ENCODE results near the gene SPHKAP.
"Not testable (repeated sequence)": the region's sequence is repeated elsewhere in the genome, so short reads cannot be mapped to it uniquely, and the experiment has no call there.

The SPHKAP gene

DNA sequence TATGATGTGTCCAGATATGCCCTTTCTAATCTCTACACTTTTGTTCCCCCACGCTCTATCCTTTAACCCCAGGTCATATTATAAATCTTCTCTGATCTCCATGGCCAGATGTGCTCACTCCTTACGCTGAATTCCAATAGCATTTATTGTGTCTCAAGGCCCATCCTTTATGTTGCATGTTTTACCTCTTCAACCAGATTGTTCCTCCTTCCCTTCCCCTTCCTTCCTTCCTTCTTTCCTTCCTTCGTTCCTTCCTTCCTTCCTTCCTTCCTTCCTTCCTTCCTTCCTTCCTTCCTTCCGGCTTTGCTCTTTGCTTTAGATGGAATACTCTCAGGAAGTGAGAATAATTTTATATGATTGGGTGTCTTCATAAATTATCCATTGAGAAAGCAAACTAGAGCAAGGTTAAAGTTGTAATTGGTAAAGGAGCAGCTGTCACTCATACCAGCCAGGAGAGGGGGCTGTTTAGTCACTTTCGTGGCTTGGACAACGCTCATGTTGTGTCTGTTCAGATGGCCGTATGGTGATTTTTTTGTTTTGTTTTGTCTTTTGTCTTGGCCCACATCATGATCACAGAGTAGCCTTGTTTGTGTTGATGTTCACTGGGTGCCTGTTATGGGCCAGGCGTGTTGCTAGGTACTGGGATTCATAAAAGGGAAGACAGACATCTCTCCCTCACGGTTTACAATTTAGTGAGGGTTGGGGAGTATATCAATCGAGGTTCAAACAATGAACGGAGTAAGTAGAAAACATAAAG lies 242.0 kb downstream of the SPHKAP start:
- H3K4me3 ChIP-seq (ENCODE audit: low read length) = no peak overlapping the region
- peak; percentile 60 for DNase-seq (ENCODE audit: low read depth)
- TF ChIP-seq, protein P1, sequence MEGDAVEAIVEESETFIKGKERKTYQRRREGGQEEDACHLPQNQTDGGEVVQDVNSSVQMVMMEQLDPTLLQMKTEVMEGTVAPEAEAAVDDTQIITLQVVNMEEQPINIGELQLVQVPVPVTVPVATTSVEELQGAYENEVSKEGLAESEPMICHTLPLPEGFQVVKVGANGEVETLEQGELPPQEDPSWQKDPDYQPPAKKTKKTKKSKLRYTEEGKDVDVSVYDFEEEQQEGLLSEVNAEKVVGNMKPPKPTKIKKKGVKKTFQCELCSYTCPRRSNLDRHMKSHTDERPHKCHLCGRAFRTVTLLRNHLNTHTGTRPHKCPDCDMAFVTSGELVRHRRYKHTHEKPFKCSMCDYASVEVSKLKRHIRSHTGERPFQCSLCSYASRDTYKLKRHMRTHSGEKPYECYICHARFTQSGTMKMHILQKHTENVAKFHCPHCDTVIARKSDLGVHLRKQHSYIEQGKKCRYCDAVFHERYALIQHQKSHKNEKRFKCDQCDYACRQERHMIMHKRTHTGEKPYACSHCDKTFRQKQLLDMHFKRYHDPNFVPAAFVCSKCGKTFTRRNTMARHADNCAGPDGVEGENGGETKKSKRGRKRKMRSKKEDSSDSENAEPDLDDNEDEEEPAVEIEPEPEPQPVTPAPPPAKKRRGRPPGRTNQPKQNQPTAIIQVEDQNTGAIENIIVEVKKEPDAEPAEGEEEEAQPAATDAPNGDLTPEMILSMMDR (IDR thresholded peaks at IDR 0.05; ENCODE audit: insufficient read depth, low read depth, low read length, missing control alignments) = peak; percentile 65

DNA sequence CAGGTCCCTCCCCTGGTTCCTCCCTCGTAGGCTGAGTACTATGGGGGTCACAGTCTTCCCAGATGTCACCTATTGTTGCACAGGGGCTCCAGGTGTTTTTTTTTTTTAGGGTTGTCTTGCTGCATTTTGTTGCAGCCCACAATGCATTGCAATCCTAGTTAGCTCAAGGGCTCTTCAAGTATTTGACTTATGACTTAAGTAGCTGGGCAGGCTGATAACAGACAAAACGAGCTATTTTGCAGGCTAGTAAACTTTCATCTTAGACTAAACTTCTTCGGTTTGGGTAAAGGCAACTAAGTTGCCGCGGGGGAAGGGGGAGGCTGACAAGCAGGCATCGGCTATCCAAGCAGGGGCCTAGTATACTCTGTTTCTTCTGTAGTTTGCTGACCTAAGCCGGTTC lies 245.2 kb downstream of the SPHKAP start:
- DNase-seq (ENCODE audit: low read depth); H3K4me3 ChIP-seq (ENCODE audit: low read length): not testable (repeated sequence)

DNA sequence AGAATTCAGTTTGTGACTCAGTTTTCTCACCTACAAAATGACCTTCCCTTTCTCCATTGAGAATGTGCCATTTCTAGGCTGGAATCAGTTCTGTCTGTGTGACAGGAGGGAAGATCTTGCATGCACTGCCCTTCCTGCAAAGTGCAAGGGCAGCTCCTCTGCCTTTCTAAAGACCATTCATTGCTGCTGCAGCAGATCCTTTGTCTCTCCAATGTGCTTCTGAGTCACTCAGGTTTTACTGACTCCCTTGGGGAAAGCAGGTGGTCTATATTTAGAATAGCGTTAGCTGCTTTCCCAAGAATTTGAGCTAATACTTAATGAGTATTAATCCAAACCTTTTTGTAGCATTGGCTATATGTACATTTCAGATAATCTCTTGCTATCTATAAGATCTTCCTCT lies 247.6 kb downstream of the SPHKAP start:
- TF ChIP-seq, protein P1 (IDR thresholded peaks at IDR 0.05; ENCODE audit: insufficient read depth, low read depth, low read length, missing control alignments) = no peak
- DNase-seq (ENCODE audit: low read depth) = no peak
- no peak overlapping the region for H3K4me3 ChIP-seq (ENCODE audit: low read length)

DNA sequence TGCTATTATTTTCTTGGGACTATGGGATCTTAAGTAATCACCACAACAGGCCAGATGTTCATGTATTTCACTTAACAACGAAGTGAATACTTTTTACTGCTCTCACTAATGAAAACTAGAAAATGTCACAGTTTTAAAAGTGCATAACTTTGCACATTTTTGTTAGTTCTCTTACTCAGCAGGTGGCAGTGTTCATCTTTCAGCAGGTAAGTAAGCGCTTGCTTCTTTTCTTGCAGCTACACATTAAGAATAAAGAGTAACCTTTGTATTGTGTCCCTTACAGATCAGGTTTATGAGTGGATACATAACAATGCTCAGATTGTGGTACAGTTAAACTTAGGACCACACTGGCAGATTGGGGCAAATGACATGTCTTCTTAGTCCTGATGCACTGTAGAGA lies 249.1 kb downstream of the SPHKAP start:
- TF ChIP-seq, protein P1 (IDR thresholded peaks at IDR 0.05; ENCODE audit: insufficient read depth, low read depth, low read length, missing control alignments) = no peak
- H3K4me3 ChIP-seq (ENCODE audit: low read length) = no peak overlapping the region
- DNase-seq (ENCODE audit: low read depth) = no peak

DNA sequence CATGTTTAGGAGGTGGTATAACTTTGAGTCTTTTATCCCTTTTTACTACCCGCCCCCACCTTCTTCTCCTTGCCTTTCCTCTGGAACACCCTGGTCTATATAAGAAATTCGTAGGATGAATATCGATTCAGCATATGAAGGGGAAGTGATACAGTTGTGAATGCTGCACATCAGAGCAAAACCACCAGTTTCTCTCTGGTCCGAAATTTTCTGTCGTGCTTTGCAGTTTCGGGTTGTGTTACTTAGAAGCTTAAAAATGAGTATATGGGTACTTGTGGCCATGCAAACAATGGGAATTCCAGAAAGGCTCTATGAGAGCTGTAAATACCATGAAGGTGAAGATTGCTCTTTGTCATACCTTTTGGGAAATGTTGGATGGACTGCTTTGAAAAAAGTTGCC lies 249.5 kb downstream of the SPHKAP start:
- TF ChIP-seq, protein P1 (IDR thresholded peaks at IDR 0.05; ENCODE audit: insufficient read depth, low read depth, low read length, missing control alignments) = no peak
- DNase-seq (ENCODE audit: low read depth) = no peak
- H3K4me3 ChIP-seq (ENCODE audit: low read length) = no peak overlapping the region

Data from epithelial cell of esophagus (primary cell).